K562 (cell line): Measurements from ENCODE around the gene CRB2. TPM values are rescaled to one million over a fixed set of nuclear protein-coding genes. Genes with fewer than 3 reads are reported as not detected.
A peak's percentile ranks its signal among the peaks of the same experiment; 100 is the strongest.

ENCODE experiments used
- CBFB ChIP-seq: sonication (generic); formaldehyde crosslinking; IDR thresholded peaks from 2 replicates; pipeline ENCODE4 v1.4.0; 2020; ENCODE audit warnings: mild to moderate bottlenecking, missing genetic modification reagents
- GABPB1 ChIP-seq: sonication (generic); formaldehyde crosslinking; IDR thresholded peaks from 2 replicates; pipeline ENCODE4 v1.8.0; 2022; ENCODE audit warnings: mild to moderate bottlenecking, missing genetic modification reagents
- HSF4 ChIP-seq: fragments of 250-450 bp; sonication (Bioruptor Pico); IDR thresholded peaks from 2 replicates; pipeline ENCODE4 v2.1.2; 2022; ENCODE audit warnings: mild to moderate bottlenecking, moderate library complexity, borderline replicate concordance
- NEUROD1 ChIP-seq: fragments of 150-350 bp; IDR thresholded peaks from 2 replicates; pipeline ENCODE4 v1.6.1; 2014; ENCODE audit warnings: borderline replicate concordance, low read length, low read depth; ENCODE audit not compliant: partially characterized antibody
- PHF20 ChIP-seq: fragments of 450-650 bp; IDR thresholded peaks from 2 replicates; pipeline ENCODE4 v1.6.1; 2018; ENCODE audit not compliant: partially characterized antibody
- RBM22 ChIP-seq: fragments of 200-400 bp; formaldehyde crosslinking; IDR thresholded peaks from 2 replicates; pipeline ENCODE4 v1.6.1; 2018; ENCODE audit warnings: low read length, low read depth; ENCODE audit not compliant: poor library complexity, severe bottlenecking
- SIN3B ChIP-seq: fragments of 450-650 bp; IDR thresholded peaks from 2 replicates; pipeline ENCODE4 v1.6.1; 2017; ENCODE audit warnings: low read depth, mild to moderate bottlenecking, moderate library complexity
- SMAD4 ChIP-seq: fragments of 250-450 bp; sonication (Bioruptor Pico); conservative IDR thresholded peaks from 2 replicates; pipeline ENCODE4 v1.8.0; 2021; ENCODE audit warnings: inconsistent platforms, mild to moderate bottlenecking, moderate library complexity
- TCF7 ChIP-seq: sonication (generic); IDR thresholded peaks from 2 replicates; pipeline ENCODE4 v1.6.1; 2016; ENCODE audit warnings: antibody characterized with exemption, borderline replicate concordance
- U2AF2 ChIP-seq: fragments of 200-400 bp; formaldehyde crosslinking; optimal IDR thresholded peaks from 2 replicates; pipeline ENCODE3; 2017; ENCODE audit warnings: low read depth, mild to moderate bottlenecking, low read length
- ZBTB8A ChIP-seq: fragments of 450-650 bp; IDR thresholded peaks from 2 replicates; pipeline ENCODE4 v1.6.1; 2018; ENCODE audit warnings: mild to moderate bottlenecking, moderate library complexity; ENCODE audit not compliant: partially characterized antibody
- polyA plus RNA-seq, 8 experiments: library from polyadenylated mRNA; depleted of rRNA in 4 of 8; stranded (reverse) in 5 of 8; unstranded in 3 of 8; fragments of >200 nt; fragmentation: Nextera tagmentation in 2 of 8; fragmentation: Illumina TruSeq in 1 of 8; extraction: Ambion mirVana in 2 of 8; extraction: Trizol in 1 of 8; gene quantifications; 2 replicates each; pipeline versions ENCODE4 v1.2.1 to v1.2.3, GENCODE V29; 2011 to 2014; ENCODE audit warnings: inconsistent platforms in 1 of 8, missing spikeins in 1 of 8
- total RNA-seq, 7 experiments: library from RNA; depleted of rRNA in 6 of 7; stranded (reverse); fragments of >200 nt in 6 of 7; fragmentation: Illumina TruSeq in 2 of 7; extraction: Trizol in 2 of 7; gene quantifications; 2 replicates each; pipeline versions ENCODE4 v1.2.1 to v1.2.3, GENCODE V29; 2011 to 2021; ENCODE audit warnings: low replicate concordance in 1 of 7
- TF ChIP-seq, protein P1 (sequence below): fragments of 450-650 bp; IDR thresholded peaks from 2 replicates; pipeline ENCODE4 v1.6.1; 2017; ENCODE audit warnings: antibody characterized with exemption, mild to moderate bottlenecking
- TF ChIP-seq, protein P2 (sequence below): fragments of 450-650 bp; IDR thresholded peaks from 2 replicates; pipeline ENCODE4 v1.6.1; 2016; ENCODE audit warnings: low read depth

Gene CRB2
- total and polyA plus RNA-seq, 9 of the 15 experiments (the other 6 are each of a cell fraction or from before 2014, with no cell fraction given): 0.13 to 1.2 (median 0.25) TPM; not detected in 2

DNA sequence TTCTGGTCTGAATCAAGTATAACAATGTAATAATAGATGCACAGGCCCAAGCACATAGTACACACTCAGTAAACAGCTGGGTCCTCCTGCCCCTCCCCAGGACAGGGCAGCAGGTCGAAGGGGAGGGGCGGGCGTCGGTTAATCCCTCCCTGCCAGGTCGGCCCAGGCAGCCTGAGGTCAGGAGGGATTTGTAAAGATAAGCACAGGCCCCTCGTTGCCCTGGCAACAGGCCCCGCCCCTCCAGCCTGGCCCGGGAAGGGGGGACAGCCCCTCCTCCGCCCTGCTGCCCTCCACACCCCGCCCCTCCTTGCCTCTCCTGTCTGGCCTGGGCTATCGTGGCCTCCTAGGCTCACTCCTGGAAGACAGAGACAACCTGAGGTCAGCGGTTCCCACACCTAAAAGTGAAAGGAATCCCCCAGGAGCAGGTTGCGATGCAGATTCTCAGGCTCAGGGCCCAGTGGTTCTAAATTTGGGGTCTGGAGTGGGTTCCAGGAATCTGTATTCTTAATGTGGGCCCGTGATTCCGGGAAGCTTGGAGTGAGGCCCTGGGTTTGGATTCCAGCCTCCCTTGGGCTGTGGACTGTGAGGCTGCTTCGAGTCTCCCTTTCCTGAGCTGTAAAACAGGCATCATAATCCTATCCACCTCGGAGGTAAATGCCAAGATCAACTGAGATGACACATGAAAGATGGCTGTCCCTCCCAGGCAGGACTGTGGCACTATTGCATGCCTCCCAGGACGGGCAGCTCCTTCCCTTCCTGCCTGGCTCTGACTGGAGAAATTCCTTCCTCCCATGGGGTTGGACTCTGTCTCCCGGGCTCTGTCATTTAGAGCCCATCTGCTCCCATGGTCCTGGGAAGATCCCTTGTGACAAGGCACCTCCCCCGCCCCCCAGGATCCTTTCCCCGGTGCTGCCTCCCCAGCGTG lies 4.4 kb downstream of the CRB2 start (continued):
- TF ChIP-seq CBFB (CRISPR knock-in tag): 0 out of 2 replicates have a peak, but pooled peaks have one; percentile 48
- peak; percentile 86 for TF ChIP-seq SMAD4 (CRISPR knock-in tag)
- peak; percentile 31 for TF ChIP-seq PHF20
- TF ChIP-seq, protein P1, sequence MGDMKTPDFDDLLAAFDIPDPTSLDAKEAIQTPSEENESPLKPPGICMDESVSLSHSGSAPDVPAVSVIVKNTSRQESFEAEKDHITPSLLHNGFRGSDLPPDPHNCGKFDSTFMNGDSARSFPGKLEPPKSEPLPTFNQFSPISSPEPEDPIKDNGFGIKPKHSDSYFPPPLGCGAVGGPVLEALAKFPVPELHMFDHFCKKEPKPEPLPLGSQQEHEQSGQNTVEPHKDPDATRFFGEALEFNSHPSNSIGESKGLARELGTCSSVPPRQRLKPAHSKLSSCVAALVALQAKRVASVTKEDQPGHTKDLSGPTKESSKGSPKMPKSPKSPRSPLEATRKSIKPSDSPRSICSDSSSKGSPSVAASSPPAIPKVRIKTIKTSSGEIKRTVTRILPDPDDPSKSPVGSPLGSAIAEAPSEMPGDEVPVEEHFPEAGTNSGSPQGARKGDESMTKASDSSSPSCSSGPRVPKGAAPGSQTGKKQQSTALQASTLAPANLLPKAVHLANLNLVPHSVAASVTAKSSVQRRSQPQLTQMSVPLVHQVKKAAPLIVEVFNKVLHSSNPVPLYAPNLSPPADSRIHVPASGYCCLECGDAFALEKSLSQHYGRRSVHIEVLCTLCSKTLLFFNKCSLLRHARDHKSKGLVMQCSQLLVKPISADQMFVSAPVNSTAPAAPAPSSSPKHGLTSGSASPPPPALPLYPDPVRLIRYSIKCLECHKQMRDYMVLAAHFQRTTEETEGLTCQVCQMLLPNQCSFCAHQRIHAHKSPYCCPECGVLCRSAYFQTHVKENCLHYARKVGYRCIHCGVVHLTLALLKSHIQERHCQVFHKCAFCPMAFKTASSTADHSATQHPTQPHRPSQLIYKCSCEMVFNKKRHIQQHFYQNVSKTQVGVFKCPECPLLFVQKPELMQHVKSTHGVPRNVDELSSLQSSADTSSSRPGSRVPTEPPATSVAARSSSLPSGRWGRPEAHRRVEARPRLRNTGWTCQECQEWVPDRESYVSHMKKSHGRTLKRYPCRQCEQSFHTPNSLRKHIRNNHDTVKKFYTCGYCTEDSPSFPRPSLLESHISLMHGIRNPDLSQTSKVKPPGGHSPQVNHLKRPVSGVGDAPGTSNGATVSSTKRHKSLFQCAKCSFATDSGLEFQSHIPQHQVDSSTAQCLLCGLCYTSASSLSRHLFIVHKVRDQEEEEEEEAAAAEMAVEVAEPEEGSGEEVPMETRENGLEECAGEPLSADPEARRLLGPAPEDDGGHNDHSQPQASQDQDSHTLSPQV: peak; percentile 58
- no peak for TF ChIP-seq HSF4 (CRISPR knock-in tag)
- no peak for TF ChIP-seq ZBTB8A
- no peak; the same call in 1 of the 2 replicates for TF ChIP-seq TCF7
- TF ChIP-seq, protein P2, sequence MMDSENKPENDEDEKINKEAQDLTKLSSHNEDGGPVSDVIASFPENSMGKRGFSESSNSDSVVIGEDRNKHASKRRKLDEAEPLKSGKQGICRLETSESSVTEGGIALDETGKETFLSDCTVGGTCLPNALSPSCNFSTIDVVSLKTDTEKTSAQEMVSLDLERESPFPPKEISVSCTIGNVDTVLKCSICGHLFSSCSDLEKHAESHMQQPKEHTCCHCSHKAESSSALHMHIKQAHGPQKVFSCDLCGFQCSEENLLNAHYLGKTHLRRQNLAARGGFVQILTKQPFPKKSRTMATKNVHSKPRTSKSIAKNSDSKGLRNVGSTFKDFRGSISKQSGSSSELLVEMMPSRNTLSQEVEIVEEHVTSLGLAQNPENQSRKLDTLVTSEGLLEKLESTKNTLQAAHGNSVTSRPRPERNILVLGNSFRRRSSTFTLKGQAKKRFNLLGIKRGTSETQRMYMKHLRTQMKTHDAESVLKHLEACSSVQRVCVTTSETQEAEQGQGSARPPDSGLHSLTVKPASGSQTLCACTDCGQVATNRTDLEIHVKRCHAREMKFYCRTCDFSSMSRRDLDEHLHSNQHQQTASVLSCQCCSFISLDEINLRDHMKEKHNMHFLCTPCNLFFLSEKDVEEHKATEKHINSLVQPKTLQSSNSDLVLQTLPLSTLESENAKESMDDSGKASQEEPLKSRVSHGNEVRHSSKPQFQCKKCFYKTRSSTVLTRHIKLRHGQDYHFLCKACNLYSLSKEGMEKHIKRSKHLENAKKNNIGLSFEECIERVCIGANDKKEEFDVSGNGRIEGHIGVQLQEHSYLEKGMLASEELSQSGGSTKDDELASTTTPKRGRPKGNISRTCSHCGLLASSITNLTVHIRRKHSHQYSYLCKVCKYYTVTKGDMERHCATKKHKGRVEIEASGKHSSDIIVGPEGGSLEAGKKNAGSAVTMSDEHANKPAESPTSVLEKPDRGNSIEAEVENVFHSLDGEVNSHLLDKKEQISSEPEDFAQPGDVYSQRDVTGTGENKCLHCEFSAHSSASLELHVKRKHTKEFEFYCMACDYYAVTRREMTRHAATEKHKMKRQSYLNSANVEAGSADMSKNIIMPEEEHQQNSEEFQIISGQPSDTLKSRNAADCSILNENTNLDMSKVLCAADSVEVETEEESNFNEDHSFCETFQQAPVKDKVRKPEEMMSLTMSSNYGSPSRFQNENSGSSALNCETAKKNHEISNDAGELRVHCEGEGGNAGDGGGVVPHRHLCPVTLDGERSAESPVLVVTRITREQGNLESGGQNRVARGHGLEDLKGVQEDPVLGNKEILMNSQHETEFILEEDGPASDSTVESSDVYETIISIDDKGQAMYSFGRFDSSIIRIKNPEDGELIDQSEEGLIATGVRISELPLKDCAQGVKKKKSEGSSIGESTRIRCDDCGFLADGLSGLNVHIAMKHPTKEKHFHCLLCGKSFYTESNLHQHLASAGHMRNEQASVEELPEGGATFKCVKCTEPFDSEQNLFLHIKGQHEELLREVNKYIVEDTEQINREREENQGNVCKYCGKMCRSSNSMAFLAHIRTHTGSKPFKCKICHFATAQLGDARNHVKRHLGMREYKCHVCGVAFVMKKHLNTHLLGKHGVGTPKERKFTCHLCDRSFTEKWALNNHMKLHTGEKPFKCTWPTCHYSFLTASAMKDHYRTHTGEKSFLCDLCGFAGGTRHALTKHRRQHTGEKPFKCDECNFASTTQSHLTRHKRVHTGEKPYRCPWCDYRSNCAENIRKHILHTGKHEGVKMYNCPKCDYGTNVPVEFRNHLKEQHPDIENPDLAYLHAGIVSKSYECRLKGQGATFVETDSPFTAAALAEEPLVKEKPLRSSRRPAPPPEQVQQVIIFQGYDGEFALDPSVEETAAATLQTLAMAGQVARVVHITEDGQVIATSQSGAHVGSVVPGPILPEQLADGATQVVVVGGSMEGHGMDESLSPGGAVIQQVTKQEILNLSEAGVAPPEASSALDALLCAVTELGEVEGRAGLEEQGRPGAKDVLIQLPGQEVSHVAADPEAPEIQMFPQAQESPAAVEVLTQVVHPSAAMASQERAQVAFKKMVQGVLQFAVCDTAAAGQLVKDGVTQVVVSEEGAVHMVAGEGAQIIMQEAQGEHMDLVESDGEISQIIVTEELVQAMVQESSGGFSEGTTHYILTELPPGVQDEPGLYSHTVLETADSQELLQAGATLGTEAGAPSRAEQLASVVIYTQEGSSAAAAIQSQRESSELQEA: peak; percentile 76
- no peak for TF ChIP-seq SIN3B
- TF ChIP-seq RBM22: peak; percentile 77
- no peak for TF ChIP-seq U2AF2
- TF ChIP-seq NEUROD1: peak; percentile 73
- TF ChIP-seq GABPB1: peak; percentile 73
